NCI-H2029 (cell line): ENCODE data around the gene PRKN.
"Not testable (repeated sequence)": the region's sequence is repeated elsewhere in the genome, so short reads cannot be mapped to it uniquely, and the experiment has no call there.

Experiments used
- DNase-seq: peaks from one replicate; lab custom pipeline; 2025; lab: John Stamatoyannopoulos, UW

Gene PRKN

GRCh38 chr6:161843066-161843465 is 884.5 kb downstream of the PRKN start:
- no peak for DNase-seq

- DNase-seq, result no peak
These were observed 887.2 kb downstream of the PRKN start for GRCh38 chr6:161840380-161840779.

- no peak for DNase-seq
These were observed 889.1 kb downstream of the PRKN start for GRCh38 chr6:161838306-161839035.

GRCh38 chr6:161837854-161838253 is 889.7 kb downstream of the PRKN start:
- no peak for DNase-seq

- no peak for DNase-seq
These were observed 890.2 kb downstream of the PRKN start for GRCh38 chr6:161837449-161837735.

- DNase-seq, result no peak
These were observed 890.7 kb downstream of the PRKN start for GRCh38 chr6:161836643-161837448.

GRCh38 chr6:161835500-161836215 is 891.9 kb downstream of the PRKN start:
- no peak for DNase-seq

GRCh38 chr6:161834426-161834825 is 893.1 kb downstream of the PRKN start:
- no peak for DNase-seq

GRCh38 chr6:161833099-161833860 is 894.3 kb downstream of the PRKN start:
- DNase-seq, result no peak

GRCh38 chr6:161832622-161833021 is 894.9 kb downstream of the PRKN start:
- DNase-seq, result no peak

GRCh38 chr6:161830866-161831616 is 896.5 kb downstream of the PRKN start:
- no peak for DNase-seq

- DNase-seq, result no peak
These were observed 898.3 kb downstream of the PRKN start for GRCh38 chr6:161829291-161829729.

- DNase-seq, result no peak
These were observed 899.2 kb downstream of the PRKN start for GRCh38 chr6:161828355-161828754.

- no peak for DNase-seq
These were observed 901.1 kb downstream of the PRKN start for GRCh38 chr6:161826512-161826911.

GRCh38 chr6:161822204-161822603 is 905.4 kb downstream of the PRKN start:
- not testable (repeated sequence) for DNase-seq

GRCh38 chr6:161817881-161818280 is 909.7 kb downstream of the PRKN start:
- no peak for DNase-seq

- no peak for DNase-seq
These were observed 911.6 kb downstream of the PRKN start for GRCh38 chr6:161815965-161816364.

GRCh38 chr6:161813156-161813555 is 914.4 kb downstream of the PRKN start:
- DNase-seq, result no peak

GRCh38 chr6:161809971-161810370 is 917.6 kb downstream of the PRKN start:
- no peak for DNase-seq

GRCh38 chr6:161804838-161805237 is 922.7 kb downstream of the PRKN start:
- no peak for DNase-seq

- no peak for DNase-seq
These were observed 924.4 kb downstream of the PRKN start for GRCh38 chr6:161803131-161803530.
